CD14-positive monocyte (primary cell): Measurements from ENCODE around the gene NOG. TPM values are rescaled to one million over a fixed set of nuclear protein-coding genes. Genes with fewer than 3 reads are reported as not detected.

ENCODE experiments used
- DNase-seq, 3 donors: peaks; one replicate each; pipeline ENCODE4 v3.0.0-alpha.2; 2011 to 2022
- H2AFZ ChIP-seq: 2 replicates; pipeline ENCODE4 v1.6.0; 2012; ENCODE audit warnings: mild to moderate bottlenecking, low read depth, low read length, inconsistent platforms; ENCODE audit not compliant: insufficient read depth, poor library complexity, severe bottlenecking
- H3K27ac ChIP-seq, 2 donors: 1 replicate in 1 of 2; 2 replicates in 1 of 2; pipeline ENCODE4 v1.5.1; 2012 to 2013; ENCODE audit warnings: low read length in 2 of 2, control low read depth in 1 of 2, inconsistent platforms in 1 of 2, low read depth in 1 of 2, mild to moderate bottlenecking in 1 of 2
- H3K27me3 ChIP-seq, 2 donors: one replicate each; pipeline versions ENCODE4 v1.6.0 to v1.6.1; 2011 to 2013; ENCODE audit warnings: low read length in 2 of 2; ENCODE audit not compliant: control insufficient read depth in 2 of 2, insufficient read depth in 2 of 2
- H3K36me3 ChIP-seq, 2 donors: replicated peaks in 1 of 2; 1 replicate in 1 of 2; 2 replicates in 1 of 2; pipeline versions ENCODE4 v1.5.1 to v1.6.1; 2012 to 2013; ENCODE audit warnings: low read length in 2 of 2, control low read depth in 1 of 2, inconsistent platforms in 1 of 2, mild to moderate bottlenecking in 1 of 2; ENCODE audit not compliant: insufficient read depth in 2 of 2, control insufficient read depth in 1 of 2
- H3K4me1 ChIP-seq, 2 donors: 1 replicate in 1 of 2; 2 replicates in 1 of 2; pipeline versions ENCODE4 v1.5.1 to v1.6.1; 2012 to 2013; ENCODE audit warnings: low read length in 2 of 2, control low read depth in 1 of 2, inconsistent platforms in 1 of 2, mild to moderate bottlenecking in 1 of 2, moderate library complexity in 1 of 2; ENCODE audit not compliant: insufficient read depth in 2 of 2, control insufficient read depth in 1 of 2
- H3K4me2 ChIP-seq: replicated peaks from 2 replicates; pipeline ENCODE3; 2012; ENCODE audit warnings: low read length, moderate library complexity, mild to moderate bottlenecking; ENCODE audit not compliant: poor library complexity, severe bottlenecking; ENCODE audit errors: extremely low read depth
- H3K4me3 ChIP-seq, 3 experiments: fragments of 200-600 bp in 1 of 3; sonication (generic) in 1 of 3; replicated peaks in 1 of 3; 1 replicate in 2 of 3; 2 replicates in 1 of 3; pipeline ENCODE4 v1.5.1; 2011 to 2013; ENCODE audit warnings: low read length in 3 of 3, mild to moderate bottlenecking in 3 of 3, control low read depth in 2 of 3, low read depth in 2 of 3, inconsistent platforms in 1 of 3, moderate library complexity in 1 of 3
- H3K79me2 ChIP-seq: 2 replicates; pipeline ENCODE4 v1.6.0; 2012; ENCODE audit warnings: mild to moderate bottlenecking, control low read depth, inconsistent platforms, low read length, moderate library complexity; ENCODE audit not compliant: insufficient read depth
- H3K9ac ChIP-seq: 2 replicates; pipeline ENCODE4 v1.6.0; 2017; ENCODE audit warnings: low read length, mild to moderate bottlenecking; ENCODE audit not compliant: insufficient read depth, poor library complexity, severe bottlenecking
- H3K9me3 ChIP-seq, 2 donors: replicated peaks in 1 of 2; 1 replicate in 1 of 2; 2 replicates in 1 of 2; pipeline versions ENCODE4 v1.5.1 to v1.6.1; 2012 to 2013; ENCODE audit warnings: low read length in 2 of 2, control low read depth in 1 of 2; ENCODE audit not compliant: control insufficient read depth in 1 of 2, insufficient read depth in 1 of 2
- H4K20me1 ChIP-seq: 2 replicates; pipeline ENCODE4 v1.6.0; 2012; ENCODE audit warnings: mild to moderate bottlenecking, low read length, control low read depth, moderate library complexity; ENCODE audit not compliant: insufficient read depth
- H3K27ac Mint-ChIP-seq, 7 donors: one replicate each; pipeline ENCODE4 v1.8.0; 2020; ENCODE audit warnings: mild to moderate bottlenecking in 7 of 7, mixed read lengths in 7 of 7, moderate library complexity in 6 of 7, inconsistent platforms in 2 of 7
- H3K27me3 Mint-ChIP-seq, 3 donors: one replicate each; pipeline ENCODE4 v1.8.0; 2021 to 2022; ENCODE audit warnings: low read depth in 3 of 3, mild to moderate bottlenecking in 3 of 3, mixed read lengths in 3 of 3, moderate library complexity in 3 of 3, inconsistent platforms in 1 of 3
- H3K36me3 Mint-ChIP-seq, 2 donors: one replicate each; pipeline ENCODE4 v1.8.0; 2020; ENCODE audit warnings: mixed read lengths in 2 of 2, inconsistent platforms in 1 of 2, mild to moderate bottlenecking in 1 of 2
- H3K4me1 Mint-ChIP-seq: one replicate; pipeline ENCODE4 v1.8.0; 2020; ENCODE audit warnings: mild to moderate bottlenecking, mixed read lengths
- H3K4me3 Mint-ChIP-seq, 2 donors: one replicate each; pipeline ENCODE4 v1.8.0; 2020; ENCODE audit warnings: mild to moderate bottlenecking in 2 of 2, mixed read lengths in 2 of 2, moderate library complexity in 1 of 2
- H3K9me3 Mint-ChIP-seq, 7 donors: one replicate each; pipeline ENCODE4 v1.8.0; 2020 to 2022; ENCODE audit warnings: mixed read lengths in 7 of 7, mild to moderate bottlenecking in 6 of 7, moderate library complexity in 6 of 7, inconsistent platforms in 2 of 7
- CTCF ChIP-seq: fragments of 200-600 bp; IDR thresholded peaks from one replicate; pipeline ENCODE4 v1.8.0; 2022; ENCODE audit warnings: antibody characterized with exemption, mild to moderate bottlenecking
- WGBS: methylation state at CpG from one replicate; pipeline ENCODE4 v1.1.5; 2013; ENCODE audit warnings: missing lambda C conversion rate; ENCODE audit not compliant: insufficient coverage; 5-methylcytosine and 5-hydroxymethylcytosine counted together
- intact Hi-C, 2 donors: fragments of 100-400 bp; cut with micrococcal nuclease; formaldehyde crosslinking; loops; one replicate each; pipeline versions ENCODE4 v1.15.0 to v1.15.1; 2023
- polyA plus RNA-seq, 3 donors: library from polyadenylated mRNA; depleted of rRNA in 1 of 3; unstranded in 2 of 3; stranded (reverse) in 1 of 3; fragments of 300-500 nt in 2 of 3; fragments of >200 nt in 1 of 3; fragmentation: Illumina TruSeq in 2 of 3; gene quantifications; 1 replicate in 2 of 3; 2 replicates in 1 of 3; pipeline ENCODE4 v1.2.3, GENCODE V29; 2012 to 2021

NOG gene
- polyA plus RNA-seq, 3 donors: 0.11 to 0.27 TPM; not detected in 1

GRCh38 chr17:56549501-56549900 is 44.0 kb upstream of the NOG start:
- Mint-ChIP-seq H3K36me3 (no peaks in the 10 kb centered on the region), H3K4me3 (no peak overlapping the region), H3K9me3 (peaks cover 18 to 37% (median 28%) of the 10 kb centered on the region in 7 donors), H3K4me1 (no peaks in the 10 kb centered on the region), H3K27ac (no peak overlapping the region), H3K27me3 (no peaks in the 10 kb centered on the region)
- WGBS: no CpG with 5 or more reads among the region's 1 CpG
- Histone ChIP-seq H2AFZ (no peak overlapping the region), H4K20me1 (no peaks in the 10 kb centered on the region), H3K79me2 (no peaks in the 10 kb centered on the region), H3K9me3 (peaks cover 19% of the 10 kb centered on the region in 2 donors), H3K36me3 (no peaks in the 10 kb centered on the region), H3K4me2 (no peak overlapping the region), H3K4me1 (no peaks in the 10 kb centered on the region), H3K4me3 (no peak overlapping the region), H3K9ac (no peak overlapping the region), H3K27me3 (no peaks in the 10 kb centered on the region), H3K27ac (no peak overlapping the region)
- DNase-seq: no peak
- intact Hi-C loops: no loop called here
- TF ChIP-seq CTCF: no peak

- H3K36me3 ChIP-seq: no peaks in the 10 kb centered on the region
- H4K20me1 ChIP-seq: no peaks in the 10 kb centered on the region
- H3K79me2 ChIP-seq: no peaks in the 10 kb centered on the region
- Mint-ChIP-seq H3K4me3 (no peak overlapping the region), H3K27me3 (peaks cover 0 to 3% (median 0%) of the 10 kb centered on the region in 3 donors), H3K9me3 (peaks cover 0 to 5% (median under 1%) of the 10 kb centered on the region in 7 donors), H3K4me1 (no peaks in the 10 kb centered on the region), H3K36me3 (no peaks in the 10 kb centered on the region), H3K27ac (no peak overlapping the region)
- H3K4me2 ChIP-seq: no peak overlapping the region
- DNase-seq: no peak
- H2AFZ ChIP-seq: no peak overlapping the region
- no peaks in the 10 kb centered on the region for H3K9me3 ChIP-seq
- TF ChIP-seq CTCF: no peak
- intact Hi-C loops: no loop called here
- 97% methylated on average over 7 of the region's 8 CpGs for WGBS
- no peak overlapping the region for H3K27ac ChIP-seq
- H3K27me3 ChIP-seq: no peaks in the 10 kb centered on the region
- H3K4me1 ChIP-seq: no peaks in the 10 kb centered on the region
- no peak overlapping the region for H3K9ac ChIP-seq
- no peak overlapping the region for H3K4me3 ChIP-seq
Observed at GRCh38 chr17:56557682-56558081, 35.8 kb upstream of the NOG start.
